SK-N-SH (cell line): ENCODE measurements around the gene RASL10B. TPM values are rescaled to one million over a fixed set of nuclear protein-coding genes. Genes with fewer than 3 reads are reported as not detected.
A peak's percentile ranks its signal among the peaks of the same experiment; 100 is the strongest.

Experiments used
- CTCF ChIA-PET: fragments of 300-600, 350-600 bp; formaldehyde crosslinking; extraction: SDS; loops from one replicate; lab custom pipeline; 2021; lab: Yijun Ruan, JAX
- POLR2A ChIA-PET: fragments of 350-600 bp; sonication (Branson Sonifier 250); formaldehyde crosslinking; extraction: SDS; loops from one replicate; lab custom pipeline; 2020; ENCODE audit warnings: antibody characterized with exemption, inconsistent platforms; lab: Yijun Ruan, JAX
- DNase-seq: peaks from one replicate; pipeline ENCODE4 v3.0.0; 2012
- H2AFZ ChIP-seq: fragments of 200-600 bp; sonication (generic); 2 replicates; pipeline ENCODE4 v1.8.1; 2016; ENCODE audit warnings: antibody characterized with exemption, mild to moderate bottlenecking, low read depth
- H3F3A ChIP-seq: fragments of 200-600 bp; sonication (generic); replicated peaks from 2 replicates; pipeline ENCODE3; 2016; ENCODE audit warnings: antibody characterized with exemption, mild to moderate bottlenecking; ENCODE audit not compliant: insufficient read depth
- H3K27ac ChIP-seq, 2 experiments: fragments of 200-500 bp in 1 of 2; fragments of 200-600 bp in 1 of 2; sonication (Bioruptor generic) in 1 of 2; sonication (generic), shearing (Covaris generic) in 1 of 2; 2 replicates each; pipeline versions ENCODE4 v1.5.1 to v1.6.1; 2014 to 2016; ENCODE audit warnings: low read depth in 2 of 2, inconsistent platforms in 1 of 2, low read length in 1 of 2, mild to moderate bottlenecking in 1 of 2, mixed read lengths in 1 of 2
- H3K27me3 ChIP-seq: fragments of 200-600 bp; sonication (generic), shearing (Covaris generic); 2 replicates; pipeline ENCODE4 v1.6.1; 2016; ENCODE audit warnings: mixed run types; ENCODE audit not compliant: insufficient read depth
- H3K36me3 ChIP-seq, 2 experiments: fragments of 200-500 bp in 1 of 2; fragments of 200-600 bp in 1 of 2; sonication (Bioruptor generic) in 1 of 2; sonication (generic) in 1 of 2; replicated peaks in 1 of 2; 2 replicates each; pipeline versions ENCODE3 to v1.5.1; 2014 to 2016; ENCODE audit warnings: low read length in 1 of 2, mild to moderate bottlenecking in 1 of 2; ENCODE audit not compliant: insufficient read depth in 2 of 2, control insufficient read depth in 1 of 2
- H3K4me1 ChIP-seq, 2 experiments: fragments of 200-500 bp in 1 of 2; fragments of 200-600 bp in 1 of 2; sonication (Bioruptor generic) in 1 of 2; sonication (generic), shearing (Covaris generic) in 1 of 2; 2 replicates each; pipeline versions ENCODE4 v1.5.1 to v1.6.1; 2014 to 2016; ENCODE audit warnings: low read depth in 1 of 2, low read length in 1 of 2, mixed run types in 1 of 2; ENCODE audit not compliant: insufficient read depth in 2 of 2, control insufficient read depth in 1 of 2
- H3K4me2 ChIP-seq: fragments of 200-600 bp; sonication (generic), shearing (Covaris generic); 2 replicates; pipeline ENCODE4 v1.6.1; 2017; ENCODE audit warnings: mixed run types
- H3K4me3 ChIP-seq, 2 experiments: fragments of 200-500 bp in 1 of 2; fragments of 200-600 bp in 1 of 2; sonication (Bioruptor generic) in 1 of 2; sonication (generic), shearing (Covaris generic) in 1 of 2; 2 replicates each; pipeline versions ENCODE4 v1.5.1 to v1.8.1; 2014 to 2016; ENCODE audit warnings: low read depth in 2 of 2, inconsistent platforms in 1 of 2, low read length in 1 of 2, mild to moderate bottlenecking in 1 of 2, mixed read lengths in 1 of 2, moderate library complexity in 1 of 2
- H3K79me2 ChIP-seq: fragments of 200-600 bp; sonication (generic); 2 replicates; pipeline ENCODE4 v1.8.1; 2017; ENCODE audit warnings: mild to moderate bottlenecking; ENCODE audit not compliant: insufficient read depth
- H3K9ac ChIP-seq: fragments of 200-600 bp; sonication (generic); 2 replicates; pipeline ENCODE4 v1.6.1; 2017; ENCODE audit warnings: mixed run types
- H3K9me2 ChIP-seq: fragments of 200-600 bp; sonication (generic); 2 replicates; pipeline ENCODE4 v1.6.1; 2017; ENCODE audit warnings: mixed run types
- H3K9me3 ChIP-seq: fragments of 200-600 bp; sonication (generic); 2 replicates; pipeline ENCODE4 v1.6.1; 2017; ENCODE audit warnings: mixed run types, mild to moderate bottlenecking, moderate library complexity
- H4K20me1 ChIP-seq: fragments of 200-600 bp; sonication (generic); 2 replicates; pipeline ENCODE4 v1.6.1; 2017; ENCODE audit warnings: mild to moderate bottlenecking, mixed run types; ENCODE audit not compliant: insufficient read depth
- FOSL2 ChIP-seq: IDR thresholded peaks from 2 replicates; pipeline ENCODE4 v1.4.0; 2012; ENCODE audit warnings: low read depth, mild to moderate bottlenecking, moderate library complexity, borderline replicate concordance
- GABPA ChIP-seq: IDR thresholded peaks from 2 replicates; pipeline ENCODE4 v1.4.0; 2012; ENCODE audit warnings: low read depth, mild to moderate bottlenecking
- MEF2A ChIP-seq: IDR thresholded peaks from 2 replicates; pipeline ENCODE4 v1.4.0; 2012; ENCODE audit warnings: low read depth, borderline replicate concordance
- NRF1 ChIP-seq: IDR thresholded peaks from 2 replicates; pipeline ENCODE4 v1.6.1; 2012; ENCODE audit warnings: low read depth, mild to moderate bottlenecking, low read length
- POLR2AphosphoS5 ChIP-seq: IDR thresholded peaks from 2 replicates; pipeline ENCODE4 v1.6.1; 2012; ENCODE audit warnings: low read depth, low read length
- TEAD4 ChIP-seq: IDR thresholded peaks from 2 replicates; pipeline ENCODE4 v1.4.0; 2012; ENCODE audit warnings: mild to moderate bottlenecking, borderline replicate concordance; ENCODE audit not compliant: insufficient read depth
- YY1 ChIP-seq: IDR thresholded peaks from 2 replicates; pipeline ENCODE4 v1.4.0; 2012; ENCODE audit warnings: low read depth, mild to moderate bottlenecking
- WGBS: methylation state at CpG from one replicate; pipeline ENCODE4 v1.1.6; 2017; ENCODE audit warnings: low lambda C conversion rate; 5-methylcytosine and 5-hydroxymethylcytosine counted together
- polyA plus RNA-seq, 3 experiments: library from polyadenylated mRNA; depleted of rRNA; stranded (reverse); fragments of >200 nt; gene quantifications; 2 replicates each; pipeline ENCODE4 v1.2.3, GENCODE V29; 2012
- TF ChIP-seq, protein P1 (sequence below): IDR thresholded peaks from 2 replicates; pipeline ENCODE4 v1.6.1; 2012; ENCODE audit warnings: mild to moderate bottlenecking, low read depth, low read length, moderate library complexity
- TF ChIP-seq, protein P2 (sequence below): IDR thresholded peaks from 2 replicates; pipeline ENCODE4 v1.4.0; 2012; ENCODE audit warnings: low read depth, borderline replicate concordance
- TF ChIP-seq, protein P3 (sequence below): IDR thresholded peaks from 2 replicates; pipeline ENCODE4; 2012
- TF ChIP-seq, protein P4 (sequence below): fragments of 150-350 bp; IDR thresholded peaks from 2 replicates; pipeline ENCODE4 v1.6.1; 2016; ENCODE audit warnings: mild to moderate bottlenecking, low read depth, low read length

Gene RASL10B
- polyA plus RNA-seq, 1 of the 3 experiments (the other 2 are of a cell fraction) = 4.2 TPM

DNA sequence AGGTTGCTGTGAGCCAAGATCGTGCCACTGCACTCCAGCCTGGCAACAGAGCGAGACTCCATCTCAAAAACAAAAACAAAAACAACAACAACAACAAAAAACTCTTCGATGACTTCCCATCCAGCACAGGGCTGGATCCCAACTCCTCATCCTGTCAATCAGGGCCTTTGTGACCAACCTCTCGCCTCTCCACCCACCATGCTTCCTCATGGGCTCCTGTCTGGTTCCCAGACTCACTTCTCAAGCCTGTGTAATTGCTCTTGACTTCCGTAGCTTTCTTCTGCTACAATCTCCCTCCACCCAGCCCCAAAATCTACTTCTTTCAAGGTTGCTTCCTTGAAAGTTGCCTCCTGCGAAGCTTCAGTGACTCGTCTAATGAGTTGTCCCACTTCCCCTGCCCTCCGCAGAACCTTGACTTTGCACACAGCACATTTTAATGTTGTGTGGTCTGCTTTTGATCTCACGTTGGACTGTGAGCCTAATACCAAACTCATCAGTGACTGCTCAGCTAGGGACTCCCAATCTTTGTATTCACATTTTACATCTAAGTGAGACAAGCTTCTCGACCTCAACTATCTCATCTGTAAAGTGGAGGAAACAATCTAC lies 936 bp upstream of the RASL10B start (continued):
- TF ChIP-seq, protein P1, sequence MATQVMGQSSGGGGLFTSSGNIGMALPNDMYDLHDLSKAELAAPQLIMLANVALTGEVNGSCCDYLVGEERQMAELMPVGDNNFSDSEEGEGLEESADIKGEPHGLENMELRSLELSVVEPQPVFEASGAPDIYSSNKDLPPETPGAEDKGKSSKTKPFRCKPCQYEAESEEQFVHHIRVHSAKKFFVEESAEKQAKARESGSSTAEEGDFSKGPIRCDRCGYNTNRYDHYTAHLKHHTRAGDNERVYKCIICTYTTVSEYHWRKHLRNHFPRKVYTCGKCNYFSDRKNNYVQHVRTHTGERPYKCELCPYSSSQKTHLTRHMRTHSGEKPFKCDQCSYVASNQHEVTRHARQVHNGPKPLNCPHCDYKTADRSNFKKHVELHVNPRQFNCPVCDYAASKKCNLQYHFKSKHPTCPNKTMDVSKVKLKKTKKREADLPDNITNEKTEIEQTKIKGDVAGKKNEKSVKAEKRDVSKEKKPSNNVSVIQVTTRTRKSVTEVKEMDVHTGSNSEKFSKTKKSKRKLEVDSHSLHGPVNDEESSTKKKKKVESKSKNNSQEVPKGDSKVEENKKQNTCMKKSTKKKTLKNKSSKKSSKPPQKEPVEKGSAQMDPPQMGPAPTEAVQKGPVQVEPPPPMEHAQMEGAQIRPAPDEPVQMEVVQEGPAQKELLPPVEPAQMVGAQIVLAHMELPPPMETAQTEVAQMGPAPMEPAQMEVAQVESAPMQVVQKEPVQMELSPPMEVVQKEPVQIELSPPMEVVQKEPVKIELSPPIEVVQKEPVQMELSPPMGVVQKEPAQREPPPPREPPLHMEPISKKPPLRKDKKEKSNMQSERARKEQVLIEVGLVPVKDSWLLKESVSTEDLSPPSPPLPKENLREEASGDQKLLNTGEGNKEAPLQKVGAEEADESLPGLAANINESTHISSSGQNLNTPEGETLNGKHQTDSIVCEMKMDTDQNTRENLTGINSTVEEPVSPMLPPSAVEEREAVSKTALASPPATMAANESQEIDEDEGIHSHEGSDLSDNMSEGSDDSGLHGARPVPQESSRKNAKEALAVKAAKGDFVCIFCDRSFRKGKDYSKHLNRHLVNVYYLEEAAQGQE = no peak
- TF ChIP-seq TEAD4 (no peak), GABPA (no peak), YY1 (no peak), NRF1 (no peak)
- TF ChIP-seq, protein P2, sequence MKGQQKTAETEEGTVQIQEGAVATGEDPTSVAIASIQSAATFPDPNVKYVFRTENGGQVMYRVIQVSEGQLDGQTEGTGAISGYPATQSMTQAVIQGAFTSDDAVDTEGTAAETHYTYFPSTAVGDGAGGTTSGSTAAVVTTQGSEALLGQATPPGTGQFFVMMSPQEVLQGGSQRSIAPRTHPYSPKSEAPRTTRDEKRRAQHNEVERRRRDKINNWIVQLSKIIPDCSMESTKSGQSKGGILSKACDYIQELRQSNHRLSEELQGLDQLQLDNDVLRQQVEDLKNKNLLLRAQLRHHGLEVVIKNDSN = no peak
- TF ChIP-seq, protein P3, sequence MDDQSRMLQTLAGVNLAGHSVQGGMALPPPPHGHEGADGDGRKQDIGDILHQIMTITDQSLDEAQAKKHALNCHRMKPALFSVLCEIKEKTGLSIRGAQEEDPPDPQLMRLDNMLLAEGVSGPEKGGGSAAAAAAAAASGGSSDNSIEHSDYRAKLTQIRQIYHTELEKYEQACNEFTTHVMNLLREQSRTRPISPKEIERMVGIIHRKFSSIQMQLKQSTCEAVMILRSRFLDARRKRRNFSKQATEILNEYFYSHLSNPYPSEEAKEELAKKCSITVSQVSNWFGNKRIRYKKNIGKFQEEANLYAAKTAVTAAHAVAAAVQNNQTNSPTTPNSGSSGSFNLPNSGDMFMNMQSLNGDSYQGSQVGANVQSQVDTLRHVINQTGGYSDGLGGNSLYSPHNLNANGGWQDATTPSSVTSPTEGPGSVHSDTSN = no peak
- TF ChIP-seq, protein P4, sequence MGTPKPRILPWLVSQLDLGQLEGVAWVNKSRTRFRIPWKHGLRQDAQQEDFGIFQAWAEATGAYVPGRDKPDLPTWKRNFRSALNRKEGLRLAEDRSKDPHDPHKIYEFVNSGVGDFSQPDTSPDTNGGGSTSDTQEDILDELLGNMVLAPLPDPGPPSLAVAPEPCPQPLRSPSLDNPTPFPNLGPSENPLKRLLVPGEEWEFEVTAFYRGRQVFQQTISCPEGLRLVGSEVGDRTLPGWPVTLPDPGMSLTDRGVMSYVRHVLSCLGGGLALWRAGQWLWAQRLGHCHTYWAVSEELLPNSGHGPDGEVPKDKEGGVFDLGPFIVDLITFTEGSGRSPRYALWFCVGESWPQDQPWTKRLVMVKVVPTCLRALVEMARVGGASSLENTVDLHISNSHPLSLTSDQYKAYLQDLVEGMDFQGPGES = no peak
- TF ChIP-seq, all 33 proteins: peak for 0

DNA sequence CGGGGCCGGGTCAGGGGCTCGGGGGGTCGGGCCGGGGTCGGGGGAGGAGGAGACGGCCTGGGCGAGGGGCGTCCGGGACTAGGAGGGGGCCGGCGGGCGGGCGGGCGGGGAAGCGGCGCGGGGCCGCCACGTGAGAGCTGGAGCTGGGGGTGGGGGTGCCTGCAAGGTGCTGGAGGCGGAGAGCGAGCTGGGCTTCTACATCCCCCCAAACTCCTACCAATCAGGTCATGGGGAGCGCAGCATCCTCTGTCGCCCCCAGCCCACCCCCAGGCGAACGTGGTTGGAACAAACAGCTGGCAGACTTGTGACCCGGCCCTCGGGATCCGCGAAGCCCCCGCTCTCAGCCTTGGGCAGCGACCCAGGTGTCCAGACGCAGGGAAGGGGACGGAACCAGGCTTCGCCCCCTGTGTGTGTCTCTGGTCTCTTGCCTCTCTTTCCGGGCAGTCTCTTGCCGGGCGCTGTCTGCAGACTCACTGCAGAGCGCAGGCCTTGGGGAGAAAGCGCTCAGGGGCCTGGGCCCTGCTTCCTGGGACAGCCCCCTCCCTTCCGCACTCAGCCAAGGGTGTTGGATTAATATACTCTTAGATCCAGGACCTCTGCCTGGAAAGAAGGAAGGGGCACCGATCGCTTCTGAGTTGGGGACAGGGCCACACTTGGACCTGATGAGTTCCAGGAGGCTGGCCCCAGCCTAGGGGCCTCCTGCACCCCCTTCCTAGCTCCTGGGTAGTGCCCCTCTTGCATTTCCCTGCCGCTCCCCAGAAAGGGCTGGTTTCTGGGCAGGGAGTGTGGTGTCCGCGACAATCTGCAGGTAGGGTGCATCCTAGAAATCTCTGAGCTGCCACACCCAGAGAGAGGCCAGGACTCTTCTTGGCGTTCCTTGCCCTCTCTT lies 722 bp downstream of the RASL10B start:
- Histone ChIP-seq H3K27me3 (no peaks in the 10 kb centered on the region), H3F3A (no peaks in the 10 kb centered on the region), H3K79me2 (no peaks in the 10 kb centered on the region), H3K9me2 (no peaks in the 10 kb centered on the region), H3K27ac (peak overlapping the region in 1 of 2 experiments; percentile 9; a peak in 1 of 4 replicates), H3K4me2 (peak overlapping the region; percentile 81), H2AFZ (no peak overlapping the region), H3K4me3 (peak overlapping the region; percentile 63 to 65; a peak in 3 of 4 replicates), H4K20me1 (no peaks in the 10 kb centered on the region), H3K9ac (peak overlapping the region; percentile 62; the same call in 1 of the 2 replicates), H3K9me3 (no peaks in the 10 kb centered on the region), H3K4me1 (peaks cover 5 to 12% of the 10 kb centered on the region in 2 experiments; a peak in 2 of 4 replicates), H3K36me3 (peaks cover 0 to 4% of the 10 kb centered on the region in 2 experiments)
- ChIA-PET CTCF (interaction anchor here (0.9 to 5.2 kb wide), 8 partner anchors 12 to 176 kb away, joined by 3 to 53 read pairs (median 4); no protein-coding TSS in a partner anchor), POLR2A (interaction anchor here (0.7 kb wide), 1 partner anchor 154 kb away, joined by 3 read pairs; the partner anchor contains the start of gene PEX12)
- peak; percentile 77 for DNase-seq
- WGBS = 31% methylated on average over 15 of the region's 47 CpGs
- TF ChIP-seq MEF2A (no peak), FOSL2 (no peak), POLR2AphosphoS5 (no peak)
